ENCODE measurements around the gene MCU. TPM values are rescaled to one million over a fixed set of nuclear protein-coding genes. Genes with fewer than 3 reads are reported as not detected.

MCU gene
- polyA plus RNA-seq, 2 donors = 17.8 to 36.0 TPM

- Histone ChIP-seq H3K4me3 (ENCODE audit: low read depth in 1 of 2, low read length in 2 of 2) (no peak overlapping the region), H3K9me3 (ENCODE audit: control insufficient read depth in 2 of 2, insufficient read depth in 1 of 2, low read depth in 1 of 2, low read length in 1 of 2) (no peaks in the 10 kb centered on the region), H3K4me1 (ENCODE audit: control insufficient read depth in 2 of 2, insufficient read depth in 2 of 2, low read length in 1 of 2) (no peaks in the 10 kb centered on the region), H3K27ac (ENCODE audit: low read depth in 2 of 2, low read length in 1 of 2) (no peak overlapping the region), H3K36me3 (ENCODE audit: control insufficient read depth in 2 of 2, insufficient read depth in 2 of 2, low read length in 1 of 2) (no peaks in the 10 kb centered on the region), H3K27me3 (ENCODE audit: control insufficient read depth in 1 of 2, insufficient read depth in 2 of 2, low read length in 2 of 2) (no peaks in the 10 kb centered on the region)
- 67% methylated on average over 5 of the region's 5 CpGs for whole genome bisulfite sequencing, 2 donors
Observed at GRCh38 chr10:72834183-72834825, 142.4 kb downstream of the MCU start.

- no peak overlapping the region for H3K27ac ChIP-seq (ENCODE audit: low read depth in 2 of 2, low read length in 1 of 2)
- H3K4me1 ChIP-seq (ENCODE audit: control insufficient read depth in 2 of 2, insufficient read depth in 2 of 2, low read length in 1 of 2) = no peaks in the 10 kb centered on the region
- no peak overlapping the region for H3K4me3 ChIP-seq (ENCODE audit: low read depth in 1 of 2, low read length in 2 of 2)
- H3K9me3 ChIP-seq (ENCODE audit: control insufficient read depth in 2 of 2, insufficient read depth in 1 of 2, low read depth in 1 of 2, low read length in 1 of 2) = no peaks in the 10 kb centered on the region
- no peaks in the 10 kb centered on the region for H3K36me3 ChIP-seq (ENCODE audit: control insufficient read depth in 2 of 2, insufficient read depth in 2 of 2, low read length in 1 of 2)
- H3K27me3 ChIP-seq (ENCODE audit: control insufficient read depth in 1 of 2, insufficient read depth in 2 of 2, low read length in 2 of 2) = no peaks in the 10 kb centered on the region
Observed at GRCh38 chr10:72840319-72840718, 148.4 kb downstream of the MCU start.

GRCh38 chr10:72841487-72841886 is 149.5 kb downstream of the MCU start:
- Histone ChIP-seq H3K4me1 (ENCODE audit: control insufficient read depth in 2 of 2, insufficient read depth in 2 of 2, low read length in 1 of 2) (no peaks in the 10 kb centered on the region), H3K9me3 (ENCODE audit: control insufficient read depth in 2 of 2, insufficient read depth in 1 of 2, low read depth in 1 of 2, low read length in 1 of 2) (no peaks in the 10 kb centered on the region), H3K27me3 (ENCODE audit: control insufficient read depth in 1 of 2, insufficient read depth in 2 of 2, low read length in 2 of 2) (no peaks in the 10 kb centered on the region), H3K4me3 (ENCODE audit: low read depth in 1 of 2, low read length in 2 of 2) (no peak overlapping the region), H3K36me3 (ENCODE audit: control insufficient read depth in 2 of 2, insufficient read depth in 2 of 2, low read length in 1 of 2) (no peaks in the 10 kb centered on the region), H3K27ac (ENCODE audit: low read depth in 2 of 2, low read length in 1 of 2) (peak overlapping the region in 1 of 2 donors; percentile 39)
- 66 to 71% methylated on average over 5 of the region's 5 CpGs for WGBS, 2 donors

- Histone ChIP-seq H3K4me1 (ENCODE audit: control insufficient read depth in 2 of 2, insufficient read depth in 2 of 2, low read length in 1 of 2) (no peaks in the 10 kb centered on the region), H3K4me3 (ENCODE audit: low read depth in 1 of 2, low read length in 2 of 2) (no peak overlapping the region), H3K9me3 (ENCODE audit: control insufficient read depth in 2 of 2, insufficient read depth in 1 of 2, low read depth in 1 of 2, low read length in 1 of 2) (no peaks in the 10 kb centered on the region), H3K27me3 (ENCODE audit: control insufficient read depth in 1 of 2, insufficient read depth in 2 of 2, low read length in 2 of 2) (no peaks in the 10 kb centered on the region), H3K36me3 (ENCODE audit: control insufficient read depth in 2 of 2, insufficient read depth in 2 of 2, low read length in 1 of 2) (no peaks in the 10 kb centered on the region), H3K27ac (ENCODE audit: low read depth in 2 of 2, low read length in 1 of 2) (no peak overlapping the region)
- 85 to 93% methylated on average over 2 of the region's 2 CpGs for WGBS, 2 donors
Observed at GRCh38 chr10:72842164-72842563, 150.2 kb downstream of the MCU start.

- Histone ChIP-seq H3K36me3 (ENCODE audit: control insufficient read depth in 2 of 2, insufficient read depth in 2 of 2, low read length in 1 of 2) (no peaks in the 10 kb centered on the region), H3K4me1 (ENCODE audit: control insufficient read depth in 2 of 2, insufficient read depth in 2 of 2, low read length in 1 of 2) (no peaks in the 10 kb centered on the region), H3K27ac (ENCODE audit: low read depth in 2 of 2, low read length in 1 of 2) (peak overlapping the region in 1 of 2 donors; percentile 20), H3K4me3 (ENCODE audit: low read depth in 1 of 2, low read length in 2 of 2) (no peak overlapping the region), H3K27me3 (ENCODE audit: control insufficient read depth in 1 of 2, insufficient read depth in 2 of 2, low read length in 2 of 2) (no peaks in the 10 kb centered on the region), H3K9me3 (ENCODE audit: control insufficient read depth in 2 of 2, insufficient read depth in 1 of 2, low read depth in 1 of 2, low read length in 1 of 2) (no peaks in the 10 kb centered on the region)
- 51 to 74% methylated on average over 7 of the region's 7 CpGs for WGBS, 2 donors
Observed at GRCh38 chr10:72846238-72846637, 154.3 kb downstream of the MCU start.

GRCh38 chr10:72847681-72848080 is 155.7 kb downstream of the MCU start:
- H3K4me3 ChIP-seq (ENCODE audit: low read depth in 1 of 2, low read length in 2 of 2) = no peak overlapping the region
- no peaks in the 10 kb centered on the region for H3K27me3 ChIP-seq (ENCODE audit: control insufficient read depth in 1 of 2, insufficient read depth in 2 of 2, low read length in 2 of 2)
- no peaks in the 10 kb centered on the region for H3K9me3 ChIP-seq (ENCODE audit: control insufficient read depth in 2 of 2, insufficient read depth in 1 of 2, low read depth in 1 of 2, low read length in 1 of 2)
- no peaks in the 10 kb centered on the region for H3K36me3 ChIP-seq (ENCODE audit: control insufficient read depth in 2 of 2, insufficient read depth in 2 of 2, low read length in 1 of 2)
- no peaks in the 10 kb centered on the region for H3K4me1 ChIP-seq (ENCODE audit: control insufficient read depth in 2 of 2, insufficient read depth in 2 of 2, low read length in 1 of 2)
- WGBS, 2 donors = 85 to 89% methylated on average over 2 of the region's 2 CpGs
- H3K27ac ChIP-seq (ENCODE audit: low read depth in 2 of 2, low read length in 1 of 2) = no peak overlapping the region

GRCh38 chr10:72850861-72851260 is 158.9 kb downstream of the MCU start:
- Histone ChIP-seq H3K4me3 (ENCODE audit: low read depth in 1 of 2, low read length in 2 of 2) (no peak overlapping the region), H3K9me3 (ENCODE audit: control insufficient read depth in 2 of 2, insufficient read depth in 1 of 2, low read depth in 1 of 2, low read length in 1 of 2) (no peaks in the 10 kb centered on the region), H3K36me3 (ENCODE audit: control insufficient read depth in 2 of 2, insufficient read depth in 2 of 2, low read length in 1 of 2) (no peaks in the 10 kb centered on the region), H3K4me1 (ENCODE audit: control insufficient read depth in 2 of 2, insufficient read depth in 2 of 2, low read length in 1 of 2) (no peaks in the 10 kb centered on the region), H3K27ac (ENCODE audit: low read depth in 2 of 2, low read length in 1 of 2) (no peak overlapping the region), H3K27me3 (ENCODE audit: control insufficient read depth in 1 of 2, insufficient read depth in 2 of 2, low read length in 2 of 2) (no peaks in the 10 kb centered on the region)
- 83 to 87% methylated on average over 2 of the region's 2 CpGs for WGBS, 2 donors

- Histone ChIP-seq H3K27me3 (ENCODE audit: control insufficient read depth in 1 of 2, insufficient read depth in 2 of 2, low read length in 2 of 2) (no peaks in the 10 kb centered on the region), H3K4me3 (ENCODE audit: low read depth in 1 of 2, low read length in 2 of 2) (no peak overlapping the region), H3K4me1 (ENCODE audit: control insufficient read depth in 2 of 2, insufficient read depth in 2 of 2, low read length in 1 of 2) (no peaks in the 10 kb centered on the region), H3K36me3 (ENCODE audit: control insufficient read depth in 2 of 2, insufficient read depth in 2 of 2, low read length in 1 of 2) (no peaks in the 10 kb centered on the region), H3K9me3 (ENCODE audit: control insufficient read depth in 2 of 2, insufficient read depth in 1 of 2, low read depth in 1 of 2, low read length in 1 of 2) (no peaks in the 10 kb centered on the region), H3K27ac (ENCODE audit: low read depth in 2 of 2, low read length in 1 of 2) (no peak overlapping the region)
- WGBS, 2 donors = 91 to 98% methylated on average over 1 of the region's 1 CpG
Observed at GRCh38 chr10:72851509-72851908, 159.6 kb downstream of the MCU start.

- WGBS, 2 donors = 94 to 95% methylated on average over 2 of the region's 2 CpGs
- Histone ChIP-seq H3K36me3 (ENCODE audit: control insufficient read depth in 2 of 2, insufficient read depth in 2 of 2, low read length in 1 of 2) (no peaks in the 10 kb centered on the region), H3K4me1 (ENCODE audit: control insufficient read depth in 2 of 2, insufficient read depth in 2 of 2, low read length in 1 of 2) (no peaks in the 10 kb centered on the region), H3K9me3 (ENCODE audit: control insufficient read depth in 2 of 2, insufficient read depth in 1 of 2, low read depth in 1 of 2, low read length in 1 of 2) (no peaks in the 10 kb centered on the region), H3K27ac (ENCODE audit: low read depth in 2 of 2, low read length in 1 of 2) (no peak overlapping the region), H3K4me3 (ENCODE audit: low read depth in 1 of 2, low read length in 2 of 2) (no peak overlapping the region), H3K27me3 (ENCODE audit: control insufficient read depth in 1 of 2, insufficient read depth in 2 of 2, low read length in 2 of 2) (no peaks in the 10 kb centered on the region)
Observed at GRCh38 chr10:72852508-72852907, 160.6 kb downstream of the MCU start.

- no peaks in the 10 kb centered on the region for H3K36me3 ChIP-seq (ENCODE audit: control insufficient read depth in 2 of 2, insufficient read depth in 2 of 2, low read length in 1 of 2)
- no peaks in the 10 kb centered on the region for H3K27me3 ChIP-seq (ENCODE audit: control insufficient read depth in 1 of 2, insufficient read depth in 2 of 2, low read length in 2 of 2)
- no peaks in the 10 kb centered on the region for H3K9me3 ChIP-seq (ENCODE audit: control insufficient read depth in 2 of 2, insufficient read depth in 1 of 2, low read depth in 1 of 2, low read length in 1 of 2)
- no peak overlapping the region for H3K4me3 ChIP-seq (ENCODE audit: low read depth in 1 of 2, low read length in 2 of 2)
- H3K27ac ChIP-seq (ENCODE audit: low read depth in 2 of 2, low read length in 1 of 2) = no peak overlapping the region
- no peaks in the 10 kb centered on the region for H3K4me1 ChIP-seq (ENCODE audit: control insufficient read depth in 2 of 2, insufficient read depth in 2 of 2, low read length in 1 of 2)
Observed at GRCh38 chr10:72855129-72855528, 163.2 kb downstream of the MCU start.

Data from esophagus (tissue), 2 donors.